ENCODE results near the gene REPIN1.

DNA sequence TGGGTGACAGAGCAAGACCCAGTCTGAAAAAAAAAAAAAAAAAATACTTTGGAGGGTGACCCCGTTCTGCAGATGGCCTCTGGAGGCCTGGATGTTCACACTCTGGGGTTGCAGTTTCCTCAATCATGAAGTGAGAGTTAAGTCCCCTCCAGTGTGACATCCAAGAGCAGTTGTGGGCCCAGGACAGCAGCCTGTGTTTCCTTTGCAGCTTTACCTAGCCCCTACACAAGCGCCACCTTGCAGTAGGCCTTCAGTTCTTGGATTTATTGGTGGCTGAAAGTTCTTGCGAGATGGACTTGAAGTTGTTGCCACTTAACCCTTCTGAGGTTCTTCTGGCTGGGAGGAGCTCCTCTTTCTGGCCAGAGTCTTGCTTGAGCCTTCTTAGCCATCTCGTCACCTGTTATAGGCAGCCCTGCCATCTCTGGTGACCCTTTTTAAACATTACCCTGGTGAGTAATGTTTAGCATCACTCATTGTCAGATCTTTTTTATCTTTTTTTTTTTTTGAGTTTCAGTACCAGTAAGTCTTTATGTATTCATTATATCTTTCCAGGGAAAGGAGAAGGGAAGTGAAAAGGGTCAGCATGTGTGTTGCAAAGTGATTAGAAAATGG is 41.9 kb upstream of the REPIN1 start:
- TF ChIP-seq CTCF (IDR thresholded peaks at IDR 0.05) (no peak), POLR2A (IDR thresholded peaks at IDR 0.05; ENCODE audit: low read length) (no peak), EP300 (IDR thresholded peaks at IDR 0.05) (no peak), EHMT2 (IDR thresholded peaks at IDR 0.05; ENCODE audit: low read depth) (no peak)
- TF ChIP-seq, protein P1, sequence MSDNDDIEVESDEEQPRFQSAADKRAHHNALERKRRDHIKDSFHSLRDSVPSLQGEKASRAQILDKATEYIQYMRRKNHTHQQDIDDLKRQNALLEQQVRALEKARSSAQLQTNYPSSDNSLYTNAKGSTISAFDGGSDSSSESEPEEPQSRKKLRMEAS (IDR thresholded peaks at IDR 0.05) = no peak

Measured in A549 (cell line).